Measurements from ENCODE around the gene IL1F10. TPM values are rescaled to one million over a fixed set of nuclear protein-coding genes. Genes with fewer than 3 reads are reported as not detected.

The IL1F10 gene
- total RNA-seq, 1 experiment from 2014 or later, result not detected

GRCh38 chr2:113064898-113065297 is 2.9 kb upstream of the IL1F10 start:
- no peak overlapping the region for H3K4me2 ChIP-seq (ENCODE audit: insufficient read depth, insufficient read length, low read length)
- H2BK20ac ChIP-seq (ENCODE audit: low read depth, low read length, poor library complexity, severe bottlenecking), result peak overlapping the region; percentile 62
- no peak overlapping the region for H3K18ac ChIP-seq (ENCODE audit: insufficient read length, low read depth, low read length)
- no peaks in the 10 kb centered on the region for H3K23me2 ChIP-seq (ENCODE audit: insufficient read length, low read depth, low read length, poor library complexity, severe bottlenecking)
- TF ChIP-seq CTCF (conservative IDR thresholded peaks at IDR 0.05), result no peak
- Mint-ChIP-seq H3K27me3 (ENCODE audit: low read depth) (peaks cover 83% of the 10 kb centered on the region), H3K4me3 (no peak overlapping the region), H3K9me3 (peaks cover 11 to 42% of the 10 kb centered on the region in 2 experiments; a peak in 4 of 5 replicates), H3K27ac (no peak overlapping the region), H3K4me1 (no peaks in the 10 kb centered on the region), H3K36me3 (ENCODE audit: insufficient read depth in 1 of 3, low read depth in 3 of 3) (peaks cover 0 to 2% (median 0%) of the 10 kb centered on the region in 3 experiments; a peak in 2 of 7 replicates)
- H2AK5ac ChIP-seq (ENCODE audit: insufficient read length, low read length), result no peak overlapping the region
- H3K79me1 ChIP-seq (ENCODE audit: insufficient read depth, low read depth, low read length, poor library complexity, severe bottlenecking), result no peaks in the 10 kb centered on the region
- no peaks in the 10 kb centered on the region for H3K79me2 ChIP-seq (ENCODE audit: insufficient read depth, low read length)
- no peaks in the 10 kb centered on the region for H3K9me3 ChIP-seq (ENCODE audit: control insufficient read depth, low read depth, low read length)
- no peak overlapping the region for H3K23ac ChIP-seq (ENCODE audit: insufficient read length, low read depth, low read length)
- no peak overlapping the region for H3K4ac ChIP-seq (ENCODE audit: low read depth, low read length)
- no peaks in the 10 kb centered on the region for H4K20me1 ChIP-seq (ENCODE audit: control insufficient read depth, insufficient read depth, insufficient read length)
- no peaks in the 10 kb centered on the region for H3K4me1 ChIP-seq (ENCODE audit: insufficient read depth, low read length)
- H3K9ac ChIP-seq (ENCODE audit: extremely low read depth, insufficient read length, low read length), result no peak overlapping the region
- H2BK5ac ChIP-seq (ENCODE audit: insufficient read length, low read length), result no peak overlapping the region
- no peak overlapping the region for H3T11ph ChIP-seq (ENCODE audit: low read length)
- no peak overlapping the region for H3K27ac ChIP-seq (ENCODE audit: insufficient read length, low read depth, low read length)
- H3K27me3 ChIP-seq (ENCODE audit: insufficient read depth, low read length), result peaks cover 2% of the 10 kb centered on the region; the same call in 1 of the 2 replicates
- no peak overlapping the region for H2BK120ac ChIP-seq (ENCODE audit: low read depth, low read length, poor library complexity, severe bottlenecking)
- H3K14ac ChIP-seq (ENCODE audit: insufficient read depth, low read length), result no peak overlapping the region
- no peak overlapping the region for H4K8ac ChIP-seq (replicated peaks; ENCODE audit: insufficient read length, low read depth, low read length)
- H2AFZ ChIP-seq (ENCODE audit: low read length), result no peak overlapping the region
- no peak overlapping the region for H2BK15ac ChIP-seq (ENCODE audit: low read depth, low read length)
- no CpG with 5 or more reads among the region's 1 CpG for WGBS (ENCODE audit: extremely low coverage, insufficient read length, low lambda C conversion rate)
- no peak overlapping the region for H4K5ac ChIP-seq (ENCODE audit: insufficient read length, low read depth, low read length)
- no peak overlapping the region for H3K56ac ChIP-seq (ENCODE audit: insufficient read length, low read depth, low read length)
- H4K91ac ChIP-seq (ENCODE audit: insufficient read length, low read depth, low read length), result no peak overlapping the region
- no peak for DNase-seq
- H2BK12ac ChIP-seq (ENCODE audit: insufficient read length, low read depth, low read length), result no peak overlapping the region
